Breast epithelium (tissue), 4 donors: Measurements from ENCODE around the gene CYP2W1. TPM values are rescaled to one million over a fixed set of nuclear protein-coding genes. Genes with fewer than 3 reads are reported as not detected.

ENCODE experiments used
- DNase-seq, 2 donors: peaks; one replicate each; pipeline ENCODE4 v3.0.0-alpha.2; 2019; ENCODE audit warnings: low spot score in 2 of 2
- H3K27ac ChIP-seq, 2 donors: fragments of 200-600 bp; sonication (generic) in 1 of 2; one replicate each; pipeline ENCODE4 v1.5.1; 2016 to 2019; ENCODE audit warnings: mild to moderate bottlenecking in 1 of 2
- H3K27me3 ChIP-seq, 2 donors: fragments of 200-600 bp; sonication (generic) in 1 of 2; one replicate each; pipeline versions ENCODE4 v1.5.1 to v1.6.0; 2017 to 2019; ENCODE audit warnings: control low read depth in 1 of 2, mild to moderate bottlenecking in 1 of 2
- H3K36me3 ChIP-seq: fragments of 200-600 bp; one replicate; pipeline ENCODE4 v1.5.1; 2019
- H3K4me1 ChIP-seq, 2 donors: fragments of 200-600 bp; sonication (generic); one replicate each; pipeline ENCODE4 v1.5.1; 2016 to 2019; ENCODE audit warnings: control low read depth in 1 of 2
- H3K4me3 ChIP-seq, 3 donors: fragments of 200-600 bp; sonication (generic); 1 replicate in 2 of 3; 2 replicates in 1 of 3; pipeline ENCODE4 v1.5.1; 2016 to 2019; ENCODE audit warnings: mild to moderate bottlenecking in 3 of 3, moderate library complexity in 2 of 3
- H3K9me3 ChIP-seq, 2 donors: fragments of 200-600 bp; sonication (generic) in 1 of 2; one replicate each; pipeline ENCODE4 v1.5.1; 2016 to 2019; ENCODE audit warnings: control low read depth in 1 of 2
- POLR2A ChIP-seq: fragments of 450-650 bp; IDR thresholded peaks from one replicate; pipeline ENCODE4 v1.6.1; 2016; ENCODE audit warnings: antibody characterized with exemption, mild to moderate bottlenecking, moderate library complexity
- POLR2AphosphoS5 ChIP-seq, 3 donors: sonication (generic); formaldehyde crosslinking; IDR thresholded peaks; one replicate each; pipeline ENCODE4 v1.6.1; 2017; ENCODE audit warnings: antibody characterized with exemption in 3 of 3
- intact Hi-C: fragments of 100-400 bp; cut with DNase I; formaldehyde crosslinking; loops from one replicate; pipeline ENCODE4 v1.15.1; 2023; ENCODE audit warnings: low total_unique reads
- total RNA-seq, 3 donors: library from RNA; depleted of rRNA; stranded (reverse); fragments of >200 nt; gene quantifications; one replicate each; pipeline ENCODE4 v1.1.0, GENCODE V29; 2016
- TF ChIP-seq, protein P1 (sequence below), 3 donors: fragments of 450-650 bp; IDR thresholded peaks; one replicate each; pipeline ENCODE4 v1.5.1; 2016 to 2017; ENCODE audit warnings: antibody characterized with exemption in 3 of 3, mild to moderate bottlenecking in 3 of 3, moderate library complexity in 3 of 3

Gene CYP2W1
- total RNA-seq, 3 donors from 2014 or later, result not detected

GRCh38 chr7:978416-979091 lies 4.4 kb upstream of the CYP2W1 start:
- intact Hi-C loops, result no loop called here
- Histone ChIP-seq H3K27ac (no peak overlapping the region), H3K36me3 (no peaks in the 10 kb centered on the region), H3K4me1 (peaks cover 0 to 4% of the 10 kb centered on the region in 2 donors), H3K27me3 (peaks cover 0 to 9% of the 10 kb centered on the region in 2 donors), H3K4me3 (no peak overlapping the region), H3K9me3 (no peaks in the 10 kb centered on the region)
- no peak for DNase-seq
- TF ChIP-seq, protein P1, sequence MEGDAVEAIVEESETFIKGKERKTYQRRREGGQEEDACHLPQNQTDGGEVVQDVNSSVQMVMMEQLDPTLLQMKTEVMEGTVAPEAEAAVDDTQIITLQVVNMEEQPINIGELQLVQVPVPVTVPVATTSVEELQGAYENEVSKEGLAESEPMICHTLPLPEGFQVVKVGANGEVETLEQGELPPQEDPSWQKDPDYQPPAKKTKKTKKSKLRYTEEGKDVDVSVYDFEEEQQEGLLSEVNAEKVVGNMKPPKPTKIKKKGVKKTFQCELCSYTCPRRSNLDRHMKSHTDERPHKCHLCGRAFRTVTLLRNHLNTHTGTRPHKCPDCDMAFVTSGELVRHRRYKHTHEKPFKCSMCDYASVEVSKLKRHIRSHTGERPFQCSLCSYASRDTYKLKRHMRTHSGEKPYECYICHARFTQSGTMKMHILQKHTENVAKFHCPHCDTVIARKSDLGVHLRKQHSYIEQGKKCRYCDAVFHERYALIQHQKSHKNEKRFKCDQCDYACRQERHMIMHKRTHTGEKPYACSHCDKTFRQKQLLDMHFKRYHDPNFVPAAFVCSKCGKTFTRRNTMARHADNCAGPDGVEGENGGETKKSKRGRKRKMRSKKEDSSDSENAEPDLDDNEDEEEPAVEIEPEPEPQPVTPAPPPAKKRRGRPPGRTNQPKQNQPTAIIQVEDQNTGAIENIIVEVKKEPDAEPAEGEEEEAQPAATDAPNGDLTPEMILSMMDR (IDR thresholded peaks at IDR 0.05), result no peak
- no peak for TF ChIP-seq POLR2AphosphoS5 (IDR thresholded peaks at IDR 0.05)
- TF ChIP-seq POLR2A, result no peak

GRCh38 chr7:979151-979550 lies 3.8 kb upstream of the CYP2W1 start:
- intact Hi-C loops, result no loop called here
- no peaks in the 10 kb centered on the region for H3K4me1 ChIP-seq
- H3K4me3 ChIP-seq, result no peak overlapping the region
- DNase-seq, result no peak
- H3K9me3 ChIP-seq, result no peaks in the 10 kb centered on the region
- H3K27me3 ChIP-seq, result peaks cover 0 to 15% of the 10 kb centered on the region in 2 donors
- TF ChIP-seq POLR2AphosphoS5 (IDR thresholded peaks at IDR 0.05), result no peak
- TF ChIP-seq, protein P1 (IDR thresholded peaks at IDR 0.05), result no peak
- no peak for TF ChIP-seq POLR2A
- H3K27ac ChIP-seq, result no peak overlapping the region
- no peaks in the 10 kb centered on the region for H3K36me3 ChIP-seq

GRCh38 chr7:979886-980571 lies 3.0 kb upstream of the CYP2W1 start:
- Histone ChIP-seq H3K4me1 (no peaks in the 10 kb centered on the region), H3K36me3 (no peaks in the 10 kb centered on the region), H3K9me3 (no peaks in the 10 kb centered on the region), H3K27ac (no peak overlapping the region), H3K27me3 (peaks cover 0 to 24% of the 10 kb centered on the region in 2 donors), H3K4me3 (no peak overlapping the region)
- intact Hi-C loops, result no loop called here
- no peak for DNase-seq
- TF ChIP-seq POLR2A, result no peak
- no peak for TF ChIP-seq POLR2AphosphoS5 (IDR thresholded peaks at IDR 0.05)
- TF ChIP-seq, protein P1 (IDR thresholded peaks at IDR 0.05), result no peak

DNA sequence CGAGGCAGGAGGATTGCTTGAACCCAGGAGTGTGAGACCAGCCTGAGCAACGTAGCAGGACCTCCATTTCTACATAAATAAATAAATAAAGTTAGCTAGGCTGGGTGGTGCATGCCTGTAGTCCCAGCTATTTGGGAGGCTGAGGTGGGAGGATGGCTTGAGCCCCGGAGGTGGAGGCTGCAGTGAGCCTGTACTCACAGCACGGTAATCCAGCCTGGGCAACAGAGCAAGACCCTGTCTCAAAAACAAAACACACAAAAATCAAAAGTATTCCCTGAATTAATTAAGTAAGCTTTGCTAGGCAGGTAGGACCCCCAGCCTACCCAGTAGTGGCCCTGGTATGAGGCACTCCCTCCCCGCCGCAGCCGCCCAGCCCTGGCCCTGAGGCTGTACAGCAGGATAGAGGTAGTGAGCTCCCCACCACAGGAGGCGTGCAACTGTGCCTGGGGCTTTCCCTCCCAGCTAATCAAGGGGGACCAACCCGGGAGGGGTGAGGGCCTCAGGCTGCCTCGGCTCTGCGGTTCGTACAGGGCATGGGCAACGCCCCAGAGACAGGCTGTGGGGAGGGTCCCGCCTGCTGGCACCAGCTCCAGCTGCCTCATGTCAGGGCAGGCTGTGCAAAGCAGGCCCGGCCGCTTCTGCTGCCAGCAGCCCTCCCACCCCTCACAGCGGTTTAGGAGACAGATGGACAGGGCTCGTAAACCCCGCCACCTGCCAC lies 1.0 kb upstream of the CYP2W1 start:
- H3K27me3 ChIP-seq, result peaks cover 0 to 41% of the 10 kb centered on the region in 2 donors
- H3K4me3 ChIP-seq, result no peak overlapping the region
- intact Hi-C loops, result no loop called here
- no peaks in the 10 kb centered on the region for H3K9me3 ChIP-seq
- TF ChIP-seq POLR2A, result no peak
- TF ChIP-seq, protein P1 (IDR thresholded peaks at IDR 0.05), result no peak
- no peak overlapping the region for H3K27ac ChIP-seq
- no peak for DNase-seq
- H3K4me1 ChIP-seq, result no peaks in the 10 kb centered on the region
- no peaks in the 10 kb centered on the region for H3K36me3 ChIP-seq

DNA sequence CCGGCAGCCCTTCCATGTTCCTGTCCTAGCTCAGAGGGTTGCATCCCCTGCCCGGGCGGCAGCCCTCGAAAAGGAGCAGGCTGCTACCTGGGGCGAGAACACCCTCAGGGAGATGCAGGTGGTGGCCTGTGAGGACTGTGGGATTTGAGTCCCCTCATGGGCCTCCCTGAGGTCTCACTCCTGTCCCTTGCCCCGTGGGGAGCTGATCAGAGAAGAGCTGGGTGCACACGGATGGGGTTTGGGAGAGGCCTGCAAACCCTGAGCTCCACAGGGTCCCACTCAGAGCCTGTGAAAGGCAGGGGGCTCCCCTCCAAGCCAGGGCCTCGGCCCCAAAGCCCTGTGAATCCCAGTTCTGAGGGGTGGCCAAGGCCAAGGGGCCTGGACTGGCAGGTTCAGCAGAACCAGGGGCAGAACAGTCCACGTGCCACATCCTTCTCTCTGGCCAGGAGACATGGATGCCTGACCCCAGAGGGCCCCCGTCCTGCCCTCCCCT lies 424 bp upstream of the CYP2W1 start:
- intact Hi-C loops, result no loop called here

More for the DNA sequence above, 424 bp upstream of the CYP2W1 start:
- H3K27ac ChIP-seq, result no peak overlapping the region
- H3K36me3 ChIP-seq, result no peaks in the 10 kb centered on the region
- H3K4me3 ChIP-seq, result no peak overlapping the region
- H3K4me1 ChIP-seq, result no peaks in the 10 kb centered on the region
- no peak for DNase-seq
- TF ChIP-seq, protein P1 (IDR thresholded peaks at IDR 0.05), result no peak
- TF ChIP-seq POLR2A, result no peak
- TF ChIP-seq POLR2AphosphoS5 (IDR thresholded peaks at IDR 0.05), result no peak
- H3K9me3 ChIP-seq, result no peaks in the 10 kb centered on the region
- peaks cover 2 to 47% of the 10 kb centered on the region in 2 donors for H3K27me3 ChIP-seq
